ENCODE data around the gene ZSWIM8. TPM values are rescaled to one million over a fixed set of nuclear protein-coding genes. Genes with fewer than 3 reads are reported as not detected.

Gene ZSWIM8
- total RNA-seq, 6 experiments from 2014 or later: 47.2 to 62.6 (median 55.3) TPM

DNA sequence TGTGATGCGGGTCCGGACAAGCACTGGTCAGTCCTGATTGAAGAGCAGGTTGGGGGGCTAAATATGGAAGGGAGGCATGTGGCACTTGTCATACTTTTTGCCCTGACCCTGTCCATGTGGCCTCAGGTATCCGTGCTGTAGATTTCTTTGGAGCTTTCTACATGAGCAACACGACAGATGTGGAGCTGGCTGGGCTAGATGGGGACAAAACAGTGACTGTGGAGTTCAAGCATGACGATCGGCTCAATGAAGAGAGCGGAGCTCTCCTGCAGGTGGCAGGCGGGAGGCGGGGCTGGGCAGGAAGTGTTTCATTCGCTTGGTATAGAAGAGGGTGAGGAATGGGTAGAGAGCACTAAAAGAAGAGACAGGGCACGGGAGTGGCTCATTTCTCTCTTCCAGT lies 16.5 kb upstream of the ZSWIM8 start:
- no peak for DNase-seq
- Mint-ChIP-seq H3K27ac (peak overlapping the region; percentile 9; the same call in 1 of the 2 replicates), H3K4me1 (ENCODE audit: low read depth) (peaks cover 24% of the 10 kb centered on the region), H3K36me3 (ENCODE audit: low read depth) (peaks cover 62% of the 10 kb centered on the region), H3K9me3 (no peaks in the 10 kb centered on the region), H3K27me3 (ENCODE audit: insufficient read depth) (peaks cover 3% of the 10 kb centered on the region; the same call in 1 of the 2 replicates), H3K4me3 (peak overlapping the region; percentile 5; the same call in 1 of the 2 replicates)
- TF ChIP-seq, protein P1, sequence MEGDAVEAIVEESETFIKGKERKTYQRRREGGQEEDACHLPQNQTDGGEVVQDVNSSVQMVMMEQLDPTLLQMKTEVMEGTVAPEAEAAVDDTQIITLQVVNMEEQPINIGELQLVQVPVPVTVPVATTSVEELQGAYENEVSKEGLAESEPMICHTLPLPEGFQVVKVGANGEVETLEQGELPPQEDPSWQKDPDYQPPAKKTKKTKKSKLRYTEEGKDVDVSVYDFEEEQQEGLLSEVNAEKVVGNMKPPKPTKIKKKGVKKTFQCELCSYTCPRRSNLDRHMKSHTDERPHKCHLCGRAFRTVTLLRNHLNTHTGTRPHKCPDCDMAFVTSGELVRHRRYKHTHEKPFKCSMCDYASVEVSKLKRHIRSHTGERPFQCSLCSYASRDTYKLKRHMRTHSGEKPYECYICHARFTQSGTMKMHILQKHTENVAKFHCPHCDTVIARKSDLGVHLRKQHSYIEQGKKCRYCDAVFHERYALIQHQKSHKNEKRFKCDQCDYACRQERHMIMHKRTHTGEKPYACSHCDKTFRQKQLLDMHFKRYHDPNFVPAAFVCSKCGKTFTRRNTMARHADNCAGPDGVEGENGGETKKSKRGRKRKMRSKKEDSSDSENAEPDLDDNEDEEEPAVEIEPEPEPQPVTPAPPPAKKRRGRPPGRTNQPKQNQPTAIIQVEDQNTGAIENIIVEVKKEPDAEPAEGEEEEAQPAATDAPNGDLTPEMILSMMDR (IDR thresholded peaks at IDR 0.05): no peak

GRCh38 chr10:73769396-73769795 lies 16.0 kb upstream of the ZSWIM8 start:
- no peaks in the 10 kb centered on the region for H3K9me3 Mint-ChIP-seq
- H3K36me3 Mint-ChIP-seq (ENCODE audit: low read depth): peaks cover 67% of the 10 kb centered on the region
- H3K27me3 Mint-ChIP-seq (ENCODE audit: insufficient read depth): peaks cover 3% of the 10 kb centered on the region; the same call in 1 of the 2 replicates
- H3K27ac Mint-ChIP-seq: peak overlapping the region; percentile 36; the same call in 1 of the 2 replicates
- TF ChIP-seq, protein P1 (IDR thresholded peaks at IDR 0.05): no peak
- DNase-seq: no peak
- H3K4me1 Mint-ChIP-seq (ENCODE audit: low read depth): peaks cover 29% of the 10 kb centered on the region
- H3K4me3 Mint-ChIP-seq: no peak overlapping the region

- Mint-ChIP-seq H3K4me3 (peak overlapping the region; percentile 96), H3K27ac (peak overlapping the region; percentile 90), H3K9me3 (no peaks in the 10 kb centered on the region), H3K27me3 (ENCODE audit: insufficient read depth) (peaks cover 2% of the 10 kb centered on the region), H3K4me1 (ENCODE audit: low read depth) (peaks cover 45% of the 10 kb centered on the region), H3K36me3 (ENCODE audit: low read depth) (peaks cover 49% of the 10 kb centered on the region)
- TF ChIP-seq, protein P1 (IDR thresholded peaks at IDR 0.05): no peak
- DNase-seq: no peak
Observed at GRCh38 chr10:73771722-73772280, 13.6 kb upstream of the ZSWIM8 start.

GRCh38 chr10:73772281-73773151 lies 12.9 kb upstream of the ZSWIM8 start:
- TF ChIP-seq, protein P1 (IDR thresholded peaks at IDR 0.05): peak; percentile 32; the same call in 1 of the 2 replicates
- peak overlapping the region; percentile 96 for H3K4me3 Mint-ChIP-seq
- H3K36me3 Mint-ChIP-seq (ENCODE audit: low read depth): peaks cover 46% of the 10 kb centered on the region
- H3K27ac Mint-ChIP-seq: peak overlapping the region; percentile 90
- DNase-seq: peak; percentile 81
- H3K27me3 Mint-ChIP-seq (ENCODE audit: insufficient read depth): peaks cover 2% of the 10 kb centered on the region
- peaks cover 45% of the 10 kb centered on the region for H3K4me1 Mint-ChIP-seq (ENCODE audit: low read depth)
- no peaks in the 10 kb centered on the region for H3K9me3 Mint-ChIP-seq

DNA sequence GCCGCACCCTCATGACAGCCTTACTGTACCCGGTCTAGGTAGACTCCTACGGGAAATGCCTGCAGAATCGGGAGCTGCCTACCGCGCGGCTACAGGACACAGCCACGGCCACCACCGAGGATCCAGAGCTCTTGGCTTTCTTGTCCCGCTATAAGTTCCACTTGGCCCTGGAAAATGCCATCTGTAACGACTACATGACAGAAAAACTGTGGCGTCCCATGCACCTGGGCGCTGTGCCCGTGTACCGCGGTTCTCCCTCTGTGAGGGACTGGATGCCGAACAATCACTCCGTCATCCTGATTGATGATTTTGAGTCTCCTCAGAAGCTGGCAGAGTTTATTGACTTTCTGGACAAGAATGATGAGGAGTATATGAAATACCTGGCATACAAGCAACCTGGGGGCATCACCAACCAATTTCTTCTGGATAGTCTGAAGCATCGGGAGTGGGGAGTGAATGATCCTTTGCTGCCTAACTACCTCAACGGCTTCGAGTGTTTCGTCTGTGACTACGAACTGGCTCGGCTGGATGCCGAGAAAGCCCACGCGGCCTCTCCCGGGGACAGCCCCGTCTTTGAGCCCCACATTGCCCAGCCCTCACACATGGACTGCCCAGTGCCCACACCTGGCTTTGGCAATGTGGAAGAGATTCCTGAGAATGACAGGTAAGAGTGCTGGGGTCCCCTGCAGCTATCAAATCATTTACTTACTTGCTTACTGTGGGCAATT lies 12.1 kb upstream of the ZSWIM8 start:
- no peak for DNase-seq
- H3K36me3 Mint-ChIP-seq (ENCODE audit: low read depth): peaks cover 46% of the 10 kb centered on the region
- TF ChIP-seq, protein P1 (IDR thresholded peaks at IDR 0.05): no peak
- peak overlapping the region; percentile 96 for H3K4me3 Mint-ChIP-seq
- H3K27ac Mint-ChIP-seq: peak overlapping the region; percentile 90
- H3K9me3 Mint-ChIP-seq: no peaks in the 10 kb centered on the region
- H3K27me3 Mint-ChIP-seq (ENCODE audit: insufficient read depth): peaks cover 2% of the 10 kb centered on the region
- peaks cover 45% of the 10 kb centered on the region for H3K4me1 Mint-ChIP-seq (ENCODE audit: low read depth)

Data from HFFc6 (cell line).